LoVo (cell line): ENCODE data around the gene SPCS1.
A peak's percentile ranks its signal among the peaks of the same experiment; 100 is the strongest.
"Not testable (repeated sequence)": the region's sequence is repeated elsewhere in the genome, so short reads cannot be mapped to it uniquely, and the experiment has no call there.

Source experiments
- DNase-seq: peaks from one replicate; pipeline ENCODE4 v3.0.0-alpha.2; 2016; ENCODE audit warnings: low spot score

SPCS1 gene

GRCh38 chr3:52705688-52706686, at the start of gene SPCS1, which contains the start of gene GLT8D1:
Gene SPCS1, plus strand, starts transcription at chr3:52706106. Its CDS starts 141 bp downstream, at chr3:52706247.
Gene GLT8D1, minus strand, starts transcription at chr3:52705791. Its CDS starts 5,331 bp downstream, at chr3:52700460.
- peak; percentile 89 for DNase-seq

GRCh38 chr3:52660046-52660445, 45.9 kb upstream of the SPCS1 start:
- DNase-seq: no peak

DNA sequence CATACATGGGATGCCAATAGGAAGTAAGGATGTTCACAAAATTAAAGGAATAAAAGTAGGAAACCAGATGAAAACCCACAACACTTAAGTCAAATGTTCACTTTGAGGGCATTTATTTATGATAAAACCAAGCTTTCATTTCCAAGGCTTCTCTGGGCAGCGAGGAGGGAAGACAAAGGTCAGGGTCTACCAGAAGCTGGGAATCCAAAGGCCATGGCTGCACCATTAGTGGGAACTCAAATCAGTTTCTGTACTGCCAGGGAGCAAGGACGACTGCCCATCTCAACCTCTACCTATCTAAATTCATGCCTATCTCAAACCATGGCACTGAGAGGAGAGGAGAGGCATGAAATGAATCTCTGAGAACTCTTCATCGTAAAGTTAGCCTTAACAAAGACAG, 42.8 kb upstream of the SPCS1 start:
- DNase-seq: no peak

DNA sequence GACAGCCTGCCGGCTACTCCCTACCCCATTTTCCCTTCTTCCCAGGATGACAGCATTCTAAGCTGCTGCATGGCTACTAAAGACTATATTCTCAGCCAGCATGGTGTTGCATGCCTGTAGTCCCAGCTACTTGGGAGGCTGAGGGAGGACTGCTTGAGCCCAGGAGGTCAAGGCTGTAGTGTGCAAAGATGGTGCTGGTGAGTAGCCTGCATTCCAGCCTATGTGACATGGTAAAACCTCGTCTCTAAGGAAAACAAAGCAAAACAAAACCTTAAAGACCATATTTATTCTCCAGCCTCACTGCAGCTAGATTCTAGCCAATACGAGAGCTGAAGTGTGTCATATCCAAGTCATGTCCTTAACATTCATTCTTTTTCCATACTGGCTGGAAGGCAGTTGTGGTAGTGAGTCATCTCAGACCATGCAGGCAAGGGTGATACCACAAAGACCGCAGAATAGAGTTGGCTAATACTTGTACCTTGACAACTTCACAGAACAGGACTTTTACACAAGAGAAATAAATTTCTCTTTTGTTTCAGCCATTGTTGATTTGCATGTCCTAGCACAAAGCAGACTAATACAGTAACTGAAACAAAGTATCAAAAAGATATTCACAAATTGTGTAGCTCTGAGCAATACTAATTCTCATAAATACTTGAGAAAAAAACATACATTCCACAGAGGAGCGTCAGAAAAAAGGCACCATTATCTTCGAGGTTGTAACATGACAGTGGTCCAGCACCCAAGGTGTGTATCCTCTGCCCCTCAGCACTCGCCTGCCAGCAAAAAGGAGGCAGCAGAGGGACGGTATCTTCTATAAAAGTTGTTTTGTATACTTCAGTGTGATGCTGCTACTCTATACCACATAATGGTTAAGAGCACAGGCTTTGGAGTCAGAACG, 35.0 kb upstream of the SPCS1 start:
- DNase-seq: peak; percentile 54

DNA sequence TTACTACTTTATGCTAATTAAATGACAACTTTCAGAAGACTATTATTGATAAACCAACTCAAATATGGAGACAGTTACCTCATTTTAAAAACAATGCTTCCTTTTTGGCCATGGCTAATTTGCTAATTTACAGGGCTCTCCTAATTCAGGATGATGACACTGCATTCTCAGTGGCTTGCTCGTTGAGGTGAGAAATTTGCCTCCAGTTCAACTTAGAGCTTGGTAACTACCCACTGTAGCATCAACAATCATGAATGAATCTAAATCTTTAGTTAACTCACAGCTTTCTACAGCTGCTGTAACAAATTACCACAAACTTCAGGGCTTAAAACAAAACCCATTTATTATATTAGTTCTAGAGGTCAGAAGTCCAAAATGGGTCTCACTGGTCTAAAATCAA, 34.2 kb upstream of the SPCS1 start:
- DNase-seq: no peak

- DNase-seq: not testable (repeated sequence)
These were observed 29.7 kb upstream of the SPCS1 start for GRCh38 chr3:52676201-52676600.

- DNase-seq: no peak
These were observed 27.4 kb upstream of the SPCS1 start for GRCh38 chr3:52678265-52679198.

- no peak for DNase-seq
These were observed 26.7 kb upstream of the SPCS1 start for GRCh38 chr3:52679199-52679538.

DNA sequence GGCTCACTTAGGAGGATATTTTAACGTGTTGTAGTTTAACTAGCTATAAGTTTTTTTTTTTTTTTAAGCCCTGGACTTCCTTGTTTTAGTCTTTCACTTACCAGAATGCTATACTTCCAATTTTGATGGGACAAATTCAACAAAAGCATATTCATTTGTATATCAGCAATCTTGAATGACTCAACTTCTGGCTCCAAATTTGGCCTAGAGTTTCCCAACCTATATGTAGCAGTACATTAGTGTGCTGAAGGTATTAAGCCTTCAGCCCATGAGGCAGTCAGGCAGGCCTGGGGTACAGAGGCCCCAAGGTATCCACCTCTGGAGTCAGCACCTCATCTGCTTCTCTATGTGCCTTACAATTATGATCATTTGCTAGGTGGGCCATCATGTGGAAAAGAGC, 26.1 kb upstream of the SPCS1 start:
- DNase-seq: no peak

- no peak for DNase-seq
These were observed 24.3 kb upstream of the SPCS1 start for GRCh38 chr3:52681596-52681995.

DNA sequence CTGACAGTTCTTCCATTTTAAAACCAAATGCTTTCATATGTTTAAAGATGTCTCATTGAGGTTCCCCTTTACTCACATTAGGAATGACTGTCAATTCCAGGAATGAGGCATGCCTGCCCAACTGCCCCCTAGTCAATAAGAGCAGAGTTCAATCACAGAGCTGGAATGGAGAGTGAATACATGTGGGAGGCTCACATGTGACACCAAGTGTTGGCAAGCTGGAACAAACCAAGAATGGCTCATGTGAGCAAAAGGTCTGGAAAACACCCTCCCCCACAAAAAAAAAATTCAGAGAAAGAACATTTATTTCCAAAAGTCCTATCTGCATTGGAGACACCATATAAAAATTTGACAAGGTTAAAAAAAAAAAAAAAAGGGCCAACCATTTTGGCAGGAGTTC, 23.9 kb upstream of the SPCS1 start:
- DNase-seq: no peak

DNA sequence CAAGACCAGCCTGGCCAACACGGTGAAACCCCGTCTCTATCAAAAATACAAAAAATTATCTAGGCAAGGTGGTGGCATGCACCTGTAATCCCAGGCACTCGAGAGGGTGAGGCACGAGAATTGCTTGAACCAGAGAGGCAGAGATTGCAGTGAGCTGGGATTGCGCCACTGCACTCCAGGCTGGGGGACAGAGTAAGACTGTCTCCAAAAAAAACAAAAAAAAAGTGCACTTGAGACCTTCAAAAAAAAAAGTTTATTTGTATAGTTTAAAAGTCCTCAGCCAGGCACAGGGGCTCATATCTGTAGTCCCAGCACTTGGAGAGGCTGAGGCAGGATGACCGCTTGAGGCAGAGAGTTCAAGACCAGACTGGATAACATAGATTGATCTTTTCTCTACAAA, 22.3 kb upstream of the SPCS1 start:
- no peak for DNase-seq

DNA sequence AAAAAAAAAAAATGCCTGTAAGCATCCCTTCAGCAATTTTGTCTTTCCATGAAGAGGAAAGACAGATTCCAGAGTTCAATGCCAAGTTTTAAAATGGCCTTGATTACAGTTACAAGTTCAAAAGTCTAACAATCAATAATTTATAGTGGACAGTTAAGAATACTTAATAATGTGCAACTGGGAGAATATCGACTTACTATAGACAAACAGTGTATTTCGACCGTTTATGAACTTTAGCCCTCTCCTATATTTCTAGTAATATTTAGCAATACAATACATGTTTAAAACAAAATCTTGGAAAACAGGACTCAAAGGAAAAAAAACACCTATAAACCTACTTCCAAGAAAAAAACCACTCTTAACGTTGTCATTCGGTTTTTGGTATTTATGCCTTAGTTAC, 21.7 kb upstream of the SPCS1 start:
- DNase-seq: no peak

- DNase-seq: peak; percentile 84
These were observed 20.6 kb upstream of the SPCS1 start for GRCh38 chr3:52685285-52685708.

DNA sequence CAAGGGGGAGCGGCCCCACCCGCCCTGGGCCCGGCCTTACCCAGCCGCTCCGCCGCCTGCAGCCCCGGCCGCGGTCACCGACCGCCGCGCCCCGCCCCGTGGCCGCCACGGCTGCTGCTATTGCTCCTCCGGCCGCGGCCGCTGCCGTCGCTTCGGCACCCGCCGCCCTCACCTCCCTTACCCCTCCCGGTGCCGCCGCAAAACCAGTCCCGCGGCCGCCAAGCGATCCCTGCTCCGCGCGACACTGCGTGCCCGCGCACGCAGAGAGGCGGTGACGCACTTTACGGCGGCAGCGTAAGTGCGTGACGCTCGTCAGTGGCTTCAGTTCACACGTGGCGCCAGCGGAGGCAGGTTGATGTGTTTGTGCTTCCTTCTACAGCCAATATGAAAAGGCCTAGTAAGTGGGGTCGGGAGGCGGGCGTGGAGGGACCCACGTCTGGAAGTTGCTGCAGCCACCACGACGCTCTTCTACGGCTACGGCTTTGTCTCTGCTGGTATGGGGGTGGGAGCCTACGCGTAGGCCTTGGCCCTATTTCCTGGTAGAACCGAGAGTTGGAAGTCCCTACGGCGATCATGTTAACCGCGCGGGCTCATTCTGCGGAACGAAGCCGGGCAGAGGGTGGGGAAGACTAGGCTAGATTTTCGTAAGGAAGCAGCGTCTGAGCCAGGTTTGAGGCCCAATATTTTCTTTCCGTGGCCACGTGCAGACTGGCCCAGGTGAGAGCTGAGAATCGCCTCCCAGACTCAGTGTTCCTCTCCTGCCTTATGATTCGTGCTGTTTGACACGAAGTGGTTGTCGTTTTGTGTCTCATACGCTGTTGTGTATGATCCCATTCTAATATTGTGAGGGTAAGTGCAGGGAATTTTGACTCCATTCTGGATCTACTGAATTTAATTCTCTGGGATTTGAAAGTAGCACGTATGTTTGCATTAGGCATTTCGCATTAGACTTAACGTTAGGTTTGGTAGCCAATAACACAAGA, 19.9 kb upstream of the SPCS1 start, which contains the start of the genes GNL3 and PBRM1:
TSS of gene GNL3 (plus strand) at position 324 of the 983 bp plus-strand sequence. CDS start at position 385, 61 bp downstream.
TSS of gene PBRM1 (minus strand) at position 205 of the 983 bp plus-strand sequence.
- DNase-seq: peak; percentile 95

DNA sequence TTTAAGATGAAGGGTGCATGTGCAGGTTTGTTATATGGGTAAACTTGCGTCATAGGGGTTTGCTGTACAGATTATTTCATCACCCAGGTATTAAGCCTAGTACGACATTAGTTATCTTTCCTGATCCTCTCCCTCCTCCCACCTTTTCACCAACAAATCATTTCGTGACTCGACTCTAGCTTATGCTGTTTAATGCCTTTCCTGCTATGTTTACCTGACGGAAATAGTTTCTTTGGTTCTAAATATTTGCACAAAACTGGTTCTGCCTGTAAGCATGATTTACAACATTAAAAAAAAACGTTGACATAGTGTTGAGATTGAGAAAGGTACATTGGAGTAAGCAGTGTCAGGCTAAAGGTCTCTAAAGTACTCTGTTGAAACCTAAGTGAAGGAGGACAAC, 17.6 kb upstream of the SPCS1 start:
- DNase-seq: no peak

DNA sequence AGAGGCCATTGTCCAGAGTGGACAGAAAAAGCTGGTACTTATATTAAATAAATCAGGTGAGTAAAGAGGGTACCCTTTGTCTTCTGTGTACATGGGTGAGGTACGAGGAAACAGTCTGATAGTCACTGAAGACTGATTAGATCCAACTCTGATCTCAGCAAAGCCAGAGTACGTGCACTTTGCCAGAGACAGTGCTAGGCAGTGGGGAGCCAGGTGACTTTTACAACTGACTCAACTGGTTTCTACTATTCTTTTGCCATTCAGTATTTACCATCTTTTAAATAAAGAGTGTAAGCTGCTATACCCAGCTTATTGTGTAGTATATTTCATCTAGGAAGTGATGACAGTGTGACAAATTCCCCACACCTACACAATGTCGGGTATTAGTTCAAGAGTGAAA, 16.8 kb upstream of the SPCS1 start:
- DNase-seq: no peak

GRCh38 chr3:52690560-52690959, 15.3 kb upstream of the SPCS1 start:
- no peak for DNase-seq

DNA sequence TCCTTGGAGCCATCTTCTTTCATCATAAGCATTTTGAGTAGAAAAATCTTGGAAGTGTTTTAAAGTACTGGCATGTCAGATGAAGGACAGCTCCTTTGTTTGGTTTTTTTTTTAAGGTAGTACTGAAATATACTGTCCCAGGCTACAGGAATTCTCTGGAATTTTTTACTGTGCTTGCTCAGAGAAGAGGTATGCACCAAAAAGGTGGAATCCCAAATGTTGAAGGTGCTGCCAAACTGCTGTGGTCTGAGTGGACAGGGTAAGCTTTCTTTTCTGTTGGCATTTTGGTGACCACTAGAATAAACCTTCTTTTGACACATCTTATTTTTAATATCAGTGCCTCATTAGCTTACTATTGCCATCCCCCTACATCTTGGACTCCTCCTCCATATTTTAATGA, 12.8 kb upstream of the SPCS1 start:
- no peak for DNase-seq
